HG03159 (cell line): Measurements from ENCODE around the gene COX7A2.

Experiments used
- ATAC-seq: cut with Tn5 transposase; IDR thresholded peaks from one replicate; pipeline ENCODE4 v1.9.1; 2021; ENCODE audit warnings: mild to moderate bottlenecking, moderate library complexity; ENCODE audit not compliant: unreplicated experiment

Gene COX7A2

DNA sequence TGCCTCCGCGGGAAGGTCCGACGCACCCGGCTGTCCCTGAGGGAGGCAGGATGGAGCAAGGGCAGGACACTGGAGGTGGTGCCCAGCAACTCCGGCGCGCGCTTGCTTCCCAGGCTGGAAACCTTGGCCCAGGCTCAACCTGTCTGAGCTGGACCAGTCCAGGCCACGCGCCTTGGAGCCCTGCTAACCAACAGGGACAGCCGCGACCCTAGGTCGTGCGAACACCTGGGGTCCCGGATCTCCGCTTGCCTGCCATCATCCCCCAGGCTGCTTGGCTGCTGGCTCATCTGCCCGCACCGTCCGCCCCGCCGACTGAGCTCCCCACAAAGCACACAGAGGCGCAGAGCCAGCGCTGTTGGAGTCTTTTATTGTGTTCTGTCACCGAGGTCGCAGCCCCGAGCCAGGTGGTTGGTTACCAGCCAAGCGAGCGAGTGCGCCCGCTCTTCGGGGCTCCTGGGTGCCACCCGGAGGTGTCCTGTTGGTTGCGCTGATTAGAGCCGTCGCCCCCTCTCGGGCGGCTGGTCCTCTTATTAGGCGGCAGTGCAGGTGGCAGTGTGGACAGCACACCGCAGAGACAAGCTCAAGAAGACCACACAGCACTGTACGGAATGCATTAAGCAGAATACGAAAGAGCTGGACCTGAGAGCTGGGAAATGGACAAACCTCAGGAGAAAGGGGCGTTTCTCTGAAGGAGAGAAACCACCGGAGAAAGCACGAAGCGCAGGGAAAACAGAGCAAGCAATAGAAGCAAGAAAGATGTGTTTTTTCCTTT is 41.5 kb downstream of the COX7A2 start:
- no peak for ATAC-seq

DNA sequence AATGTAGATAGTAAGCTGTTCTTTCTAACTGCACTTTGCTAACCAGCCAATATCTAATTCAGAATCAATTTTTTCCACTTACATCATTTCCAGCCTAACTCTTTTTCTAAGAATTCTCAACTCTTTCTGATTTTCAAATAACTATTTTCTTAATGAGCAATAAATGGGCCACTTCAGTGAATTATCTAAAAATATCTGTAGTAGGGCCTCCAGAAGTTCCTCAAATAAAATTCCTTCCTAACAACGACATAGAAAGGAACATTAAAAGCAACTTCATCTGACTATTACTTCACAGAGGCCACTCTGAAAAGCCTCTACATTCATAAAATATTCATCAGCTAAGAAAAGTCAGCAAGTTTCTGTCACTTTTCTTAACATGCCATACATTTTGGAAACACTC is 42.6 kb downstream of the COX7A2 start:
- ATAC-seq = no peak

- ATAC-seq = no peak
Measured at GRCh38 chr6:75199889-75200288, 43.7 kb downstream of the COX7A2 start.

DNA sequence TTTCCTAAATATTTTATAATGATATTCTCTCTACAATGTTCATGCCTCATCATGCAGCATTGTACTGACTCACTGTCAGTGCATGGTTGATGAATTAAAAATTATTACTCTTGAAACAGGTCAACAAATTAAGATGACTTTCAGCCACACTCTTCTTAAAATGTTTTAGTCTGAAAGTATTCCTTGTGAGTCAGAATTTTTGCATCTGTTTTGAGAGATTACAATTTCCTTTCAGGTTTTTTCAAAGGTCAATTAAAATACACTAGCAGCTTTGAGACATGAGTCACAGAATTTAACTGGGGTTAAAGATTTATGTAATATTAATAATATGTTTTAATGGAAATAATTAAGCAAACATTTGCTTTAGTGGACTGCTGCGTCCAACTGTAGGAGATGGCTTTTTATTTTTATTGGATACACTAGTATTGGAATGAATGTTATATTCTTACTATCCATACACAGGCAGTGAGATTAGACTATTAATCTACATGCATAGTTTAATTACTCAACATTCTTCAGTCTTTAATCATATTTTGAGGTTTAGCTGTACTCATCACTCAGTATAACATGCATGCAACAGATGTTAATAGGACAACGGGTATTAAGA is 47.4 kb downstream of the COX7A2 start:
- no peak for ATAC-seq

DNA sequence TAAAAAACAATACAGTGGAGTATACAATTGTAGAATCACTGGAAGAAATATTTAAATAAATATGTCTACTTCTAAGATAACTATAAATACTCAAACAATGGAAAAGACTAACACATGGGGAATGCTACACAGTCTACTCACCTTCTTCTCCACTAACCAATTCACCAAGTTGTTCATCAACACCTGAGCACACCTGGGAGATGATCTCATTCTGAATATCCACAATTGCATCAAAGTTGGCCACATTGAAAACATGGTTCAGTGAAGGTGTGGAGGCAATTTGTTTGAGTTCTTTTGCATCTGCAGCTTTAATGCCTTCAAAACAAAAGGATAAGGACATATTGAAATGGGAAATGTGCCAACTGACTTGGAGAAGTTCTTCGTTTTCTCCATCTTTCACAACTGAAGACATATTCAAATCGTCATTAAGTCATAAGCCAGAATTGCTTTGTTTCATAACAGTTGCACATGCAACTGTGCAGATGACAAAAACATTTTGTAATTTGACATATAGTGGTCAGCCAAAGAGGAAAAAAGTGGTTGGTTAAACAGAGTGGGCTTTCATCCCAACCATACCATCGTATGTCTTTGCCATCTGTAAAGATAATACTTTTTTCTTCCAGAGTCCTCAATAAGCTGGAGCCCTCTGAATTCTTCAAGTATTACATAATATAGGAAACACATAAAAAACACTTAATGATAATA is 55.2 kb downstream of the COX7A2 start:
- no peak for ATAC-seq
